LoVo (cell line): ENCODE data around the gene CCL7.
"Not testable (repeated sequence)": the region's sequence is repeated elsewhere in the genome, so short reads cannot be mapped to it uniquely, and the experiment has no call there.

ENCODE experiments used
- DNase-seq: peaks from one replicate; pipeline ENCODE4 v3.0.0-alpha.2; 2016; ENCODE audit warnings: low spot score

Gene CCL7

DNA sequence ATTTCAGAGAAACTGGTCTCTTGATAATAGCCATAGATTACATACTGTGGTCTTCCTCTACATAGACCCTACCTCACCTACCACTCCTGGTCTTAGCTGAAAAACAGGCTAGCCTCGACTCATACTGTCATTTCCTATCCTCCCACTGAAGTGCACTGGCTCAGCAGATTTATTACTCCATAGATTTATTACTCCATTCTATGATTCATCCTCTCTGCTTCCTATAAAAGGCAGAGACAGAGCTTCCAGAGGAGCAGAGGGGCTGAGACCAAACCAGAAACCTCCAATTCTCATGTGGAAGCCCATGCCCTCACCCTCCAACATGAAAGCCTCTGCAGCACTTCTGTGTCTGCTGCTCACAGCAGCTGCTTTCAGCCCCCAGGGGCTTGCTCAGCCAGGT, at the start of gene CCL7:
Gene CCL7, plus strand, starts transcription at position 253 of the 400 bp plus-strand sequence. Its CDS starts 70 bp downstream, at position 323.
- peak; percentile 9 for DNase-seq

DNA sequence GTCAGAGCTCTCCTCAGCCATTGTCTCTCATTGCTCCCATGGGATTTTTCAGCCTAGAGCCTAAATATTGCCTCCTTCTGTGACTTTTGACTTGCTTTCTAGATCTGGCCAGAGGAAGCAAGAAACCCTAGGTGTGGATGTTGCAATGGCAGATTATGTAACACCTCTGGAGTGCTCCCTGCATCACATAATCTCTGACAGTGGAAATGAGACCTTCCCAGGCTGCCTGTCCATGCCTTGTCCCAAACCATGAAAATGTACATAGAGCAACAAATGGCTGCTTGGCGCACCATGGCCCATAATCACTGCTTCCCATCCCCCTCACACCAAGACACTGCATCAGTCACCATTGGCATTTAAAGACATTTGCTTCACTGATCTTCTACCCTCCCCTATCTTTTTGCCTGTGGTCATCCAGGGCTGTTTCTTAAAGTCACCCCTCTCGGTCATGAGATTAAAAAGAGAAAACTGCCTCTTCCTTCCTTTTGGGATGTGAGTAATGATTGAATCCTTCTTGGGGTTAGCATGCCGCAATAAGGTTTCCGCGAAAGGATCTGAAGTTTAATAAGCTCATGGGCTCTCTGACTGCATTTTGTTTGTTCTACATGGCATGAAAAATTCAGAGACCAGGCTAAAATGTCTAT, 49.1 kb upstream of the CCL7 start:
- no peak for DNase-seq

DNA sequence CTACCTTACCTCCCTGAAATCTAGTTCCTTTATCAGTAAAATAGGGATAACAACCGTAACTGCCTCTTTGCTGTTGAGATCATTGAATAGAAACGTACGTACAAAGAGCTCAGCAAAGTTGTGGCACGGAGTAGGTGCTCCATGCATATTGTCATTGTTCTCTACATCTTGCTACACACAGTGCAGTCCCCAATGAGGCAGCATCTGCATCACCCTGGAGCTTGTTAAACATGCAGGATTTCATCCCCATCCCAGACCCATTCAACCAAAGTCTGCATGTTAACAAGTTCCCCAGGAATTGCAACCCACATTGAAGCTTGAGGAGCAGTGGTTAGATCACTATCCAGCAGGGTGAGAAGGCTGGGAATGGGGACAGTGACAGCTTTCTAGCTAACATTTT, 48.6 kb upstream of the CCL7 start:
- DNase-seq = no peak

DNA sequence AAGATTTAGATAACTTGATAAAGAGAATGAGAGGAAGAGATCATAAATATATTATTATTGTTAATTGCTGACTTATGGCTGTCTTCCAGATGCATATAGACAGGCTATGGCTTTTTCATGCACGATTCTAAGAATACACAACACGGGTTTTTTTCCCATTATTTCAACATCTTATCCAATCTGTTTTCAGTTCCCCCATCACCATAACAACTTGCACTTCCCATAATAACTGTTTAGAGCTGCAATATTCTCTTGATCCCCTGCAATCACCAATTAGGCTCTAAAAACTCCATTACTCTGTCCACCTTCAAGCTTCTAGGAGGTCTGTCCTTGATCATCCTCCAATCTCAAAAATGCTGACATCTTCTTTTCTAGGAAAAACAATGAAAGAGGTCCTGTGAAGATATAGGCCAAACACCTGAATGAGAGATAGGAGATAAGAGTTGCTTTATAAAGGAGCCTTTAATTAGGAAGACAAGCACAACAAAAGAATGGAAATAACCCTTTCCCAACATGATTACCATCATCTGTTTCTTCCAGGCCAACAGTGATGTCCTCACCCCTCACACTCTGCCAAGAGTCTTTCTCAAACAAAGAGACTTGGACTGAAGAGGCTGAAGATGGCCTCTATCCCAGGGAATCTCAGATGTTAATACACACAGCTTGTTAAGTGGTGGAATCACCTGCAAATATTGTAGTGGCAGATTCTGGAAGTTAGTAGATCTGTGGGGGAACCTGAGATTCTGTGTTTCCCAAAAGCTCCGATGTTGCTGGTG, 47.1 kb upstream of the CCL7 start:
- DNase-seq = no peak

DNA sequence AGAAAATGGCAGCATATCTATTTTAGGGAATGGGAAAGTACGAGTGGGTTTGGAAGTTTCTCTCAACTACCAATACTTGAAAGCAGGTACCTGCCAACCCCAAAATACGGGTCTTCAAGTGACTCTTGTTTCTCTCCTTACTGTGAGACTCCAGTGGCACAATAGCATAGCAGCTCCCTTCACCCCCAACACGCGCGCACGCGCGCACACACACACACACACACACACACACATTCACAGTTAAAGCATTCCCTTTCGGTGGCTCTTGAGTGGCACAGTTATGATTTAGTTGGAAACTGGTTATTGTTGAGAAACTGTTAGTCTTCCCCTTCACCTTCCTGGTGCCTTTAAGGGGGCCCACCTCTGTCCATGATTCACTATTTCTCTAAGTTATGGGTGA, 45.0 kb upstream of the CCL7 start:
- DNase-seq = no peak

DNA sequence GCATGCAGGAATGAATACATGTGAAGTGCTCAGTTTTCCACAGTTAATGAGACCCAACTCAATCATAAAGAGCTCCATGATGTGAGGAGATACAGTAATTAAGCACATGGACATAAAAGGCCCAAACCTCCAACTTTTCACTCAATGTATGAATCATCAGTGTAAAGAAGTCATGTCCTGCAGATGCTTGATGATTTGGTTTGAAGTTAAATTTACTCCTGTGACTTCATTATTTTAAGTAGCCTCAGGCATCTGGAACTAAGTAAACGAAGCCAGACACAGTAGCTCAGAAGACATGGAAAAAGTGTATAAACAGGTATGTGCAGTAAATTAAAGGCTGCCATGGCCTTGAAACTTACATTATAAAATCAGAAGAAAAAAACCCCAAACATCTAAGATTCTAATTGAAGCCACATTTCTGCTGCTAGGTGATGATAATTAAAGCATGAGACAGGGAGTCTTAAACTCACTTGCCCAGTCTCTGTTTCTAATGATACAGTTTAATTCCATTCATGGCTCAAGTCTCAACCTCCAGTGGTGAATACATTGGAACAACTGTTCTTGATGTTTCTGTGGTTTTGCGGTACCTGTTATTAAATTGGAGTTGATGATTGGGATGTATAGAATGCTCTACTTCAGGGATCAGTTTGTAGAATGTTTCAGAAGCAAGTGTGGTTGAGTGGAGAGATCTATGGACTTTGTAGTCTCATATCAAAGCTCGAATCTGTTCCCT, 43.8 kb upstream of the CCL7 start:
- DNase-seq = no peak

DNA sequence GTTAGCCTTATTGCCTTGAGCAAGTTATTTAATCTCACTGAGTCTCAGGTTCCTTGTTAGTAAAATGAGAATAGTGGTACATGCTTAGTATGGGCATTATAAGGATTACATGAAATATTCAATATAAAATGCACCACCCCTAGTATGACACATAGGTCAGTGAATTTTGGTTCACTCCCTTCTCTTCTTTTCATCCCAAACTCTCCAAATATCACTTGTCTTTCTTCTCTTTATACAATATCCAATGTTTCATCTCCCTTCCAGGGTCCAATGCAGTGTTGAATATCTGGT, 43.3 kb upstream of the CCL7 start:
- DNase-seq = no peak

DNA sequence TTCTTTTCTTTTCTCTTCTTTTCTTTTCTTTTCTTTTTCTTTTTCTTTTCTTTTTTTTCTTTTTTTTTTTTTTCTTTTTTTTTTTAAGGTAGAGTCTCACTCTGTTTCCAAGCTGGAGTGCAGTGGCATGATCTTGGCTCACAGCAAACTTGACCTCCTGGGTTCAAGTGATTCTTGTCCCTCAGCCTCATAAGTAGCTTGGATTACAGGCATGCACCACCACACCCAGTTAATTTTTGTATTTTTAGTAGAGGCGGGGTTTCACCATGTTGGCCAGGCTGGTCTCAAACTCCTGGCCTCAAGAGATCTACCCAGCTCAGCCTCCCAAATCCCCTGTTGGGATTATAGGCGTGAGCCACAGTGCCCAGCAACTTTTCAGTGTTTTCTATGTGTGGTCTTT, 42.7 kb upstream of the CCL7 start:
- not testable (repeated sequence) for DNase-seq

DNA sequence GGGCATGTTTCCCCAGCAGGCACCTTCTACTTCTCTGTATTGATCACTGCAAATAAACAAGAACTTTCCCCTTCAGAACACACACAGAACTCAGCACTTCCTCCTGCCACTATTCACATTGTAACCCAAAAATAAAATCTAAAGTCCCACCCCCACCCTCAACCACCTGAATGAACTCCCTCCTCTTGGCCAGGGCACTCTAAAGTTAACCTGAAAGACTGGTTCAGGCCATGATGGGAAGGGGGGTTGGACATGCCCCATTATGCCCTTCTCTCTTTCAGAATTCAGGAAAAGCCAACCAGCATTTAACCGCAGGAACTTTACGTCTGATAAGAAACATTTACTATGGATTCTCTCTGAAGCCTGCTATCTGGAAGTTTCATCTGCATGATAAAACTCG, 42.3 kb upstream of the CCL7 start:
- no peak for DNase-seq

DNA sequence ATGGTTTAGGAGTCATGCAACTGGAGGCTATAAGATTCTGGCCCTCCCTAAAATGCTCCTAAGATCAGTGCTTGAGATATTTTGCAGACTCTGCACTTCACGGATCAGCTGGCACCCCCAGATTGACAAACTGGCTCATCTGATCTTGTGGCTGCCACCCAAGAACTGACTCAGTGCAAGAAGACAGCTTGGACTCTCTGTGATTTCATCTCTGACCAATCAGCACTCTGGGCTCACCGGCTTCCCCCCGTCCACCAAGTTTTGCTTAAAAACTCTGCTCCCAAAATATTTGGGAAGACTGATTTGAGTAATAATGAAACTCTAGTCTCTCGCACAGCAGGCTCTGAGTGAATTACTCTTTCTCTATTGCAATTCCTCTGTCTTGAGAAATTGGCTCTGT, 41.2 kb upstream of the CCL7 start:
- no peak for DNase-seq

DNA sequence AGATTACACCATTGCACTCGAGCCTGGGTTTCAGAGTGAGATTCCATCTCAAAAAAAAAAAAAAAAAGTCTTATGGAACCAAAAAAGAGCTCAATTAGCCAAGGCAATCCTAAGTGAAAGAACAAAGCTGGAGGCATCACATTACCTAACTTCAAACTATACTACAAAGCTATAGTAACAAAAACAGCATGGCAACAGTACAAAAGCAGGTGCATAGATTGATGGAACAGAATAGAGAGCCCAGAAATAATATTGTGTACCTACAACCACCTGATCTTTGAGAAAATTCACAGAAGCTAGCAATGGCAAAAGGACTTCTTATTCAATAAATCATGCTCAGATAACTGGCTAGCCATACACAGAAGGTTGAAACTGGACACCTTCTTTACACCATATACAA, 39.7 kb upstream of the CCL7 start:
- DNase-seq = no peak

DNA sequence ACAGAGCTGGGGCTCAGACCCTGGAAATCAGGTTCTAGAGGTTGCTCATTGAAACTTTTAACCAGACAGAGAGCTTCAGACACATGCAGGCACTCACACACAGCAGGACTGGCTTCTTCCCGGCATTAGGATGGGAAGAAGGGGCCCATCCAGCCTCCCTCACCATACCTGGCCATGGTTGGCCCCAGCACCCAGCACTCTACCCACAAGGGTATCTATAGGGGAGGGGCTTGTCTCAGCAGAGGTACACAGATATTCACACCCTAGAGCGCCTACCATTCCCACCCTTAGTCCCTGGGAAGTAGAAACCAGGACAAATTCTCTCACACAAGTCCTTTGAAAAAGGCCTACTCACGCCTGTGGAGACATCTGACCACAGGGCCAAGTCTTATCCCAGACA, 35.4 kb upstream of the CCL7 start:
- DNase-seq = no peak

DNA sequence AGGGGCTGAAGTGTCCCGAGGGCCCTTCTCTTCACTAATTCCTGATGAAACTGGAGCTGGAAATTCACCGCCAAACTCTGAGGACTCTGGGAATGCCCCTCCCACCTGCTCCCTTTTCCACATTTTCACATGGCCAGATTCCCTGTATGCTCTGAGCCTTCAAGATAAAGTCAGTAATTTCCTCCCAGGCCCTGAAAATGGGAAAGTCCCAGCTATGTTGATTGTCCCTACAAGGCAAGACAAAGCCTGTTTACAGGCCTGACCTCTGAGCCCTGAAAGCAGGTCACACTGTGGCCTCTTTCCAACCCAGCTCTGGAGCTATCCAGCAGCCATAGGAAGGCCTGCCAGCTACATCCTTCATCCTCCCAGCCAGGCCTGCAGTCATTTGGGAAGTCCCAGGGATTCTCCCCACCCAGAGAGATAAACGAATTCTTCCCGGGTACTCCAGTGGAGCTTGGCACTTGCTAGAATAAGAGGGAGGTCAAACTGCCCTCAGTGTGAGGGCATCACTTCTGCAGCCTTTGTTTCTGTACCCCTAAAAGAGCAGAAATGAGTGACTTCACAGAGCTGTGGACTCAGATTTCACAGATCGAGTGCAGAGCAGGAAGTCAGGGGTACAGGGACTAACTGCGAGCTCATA, 34.5 kb upstream of the CCL7 start:
- DNase-seq = no peak

DNA sequence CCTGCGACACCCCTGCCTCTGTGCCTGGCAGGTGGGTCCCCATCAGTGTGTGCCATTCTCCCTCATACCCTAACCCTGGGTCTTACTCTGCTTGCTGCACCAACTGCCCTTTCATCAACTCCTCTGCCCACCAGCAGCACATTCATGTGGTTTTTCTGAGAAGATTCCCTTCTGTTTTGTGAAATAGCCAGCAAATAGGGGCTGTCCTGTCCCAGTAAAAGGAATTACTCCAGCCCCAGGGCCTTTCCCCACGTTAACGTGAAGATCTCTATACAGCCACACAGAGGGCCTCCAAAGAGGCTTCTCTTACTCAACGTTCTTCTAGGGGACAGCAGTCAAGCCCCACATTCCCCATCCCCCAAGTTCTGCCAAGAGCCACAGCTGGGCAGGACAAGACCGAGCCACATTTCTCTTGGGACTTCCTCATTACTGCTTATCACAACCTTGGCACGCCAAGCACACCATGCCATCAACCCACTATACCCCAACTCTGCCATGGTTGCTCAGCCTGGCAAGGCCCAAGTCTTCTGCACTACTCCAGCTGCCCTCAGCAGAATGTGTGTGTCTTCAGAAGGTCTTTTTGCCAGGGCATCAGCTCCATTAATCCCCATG, 33.6 kb upstream of the CCL7 start:
- no peak for DNase-seq

DNA sequence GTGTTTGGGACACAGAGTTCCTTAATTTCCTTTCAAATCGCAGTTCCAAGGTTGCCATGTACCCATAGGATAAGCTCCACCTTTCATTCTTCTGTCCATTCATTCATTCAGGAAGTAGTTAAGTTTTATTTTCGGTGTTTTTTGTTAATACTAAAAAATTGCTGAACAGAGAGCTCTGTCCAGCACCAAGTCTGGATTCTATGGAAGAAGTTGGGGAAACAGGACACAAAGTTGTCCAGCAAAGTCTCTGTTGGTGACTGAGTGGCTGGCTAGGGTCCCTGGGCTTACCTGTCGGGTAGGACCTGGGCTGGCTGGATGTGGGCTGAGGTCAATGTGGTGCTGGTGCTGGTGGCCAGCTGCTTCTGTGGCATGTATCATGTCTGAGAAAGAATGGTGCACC, 32.6 kb upstream of the CCL7 start:
- no peak for DNase-seq

DNA sequence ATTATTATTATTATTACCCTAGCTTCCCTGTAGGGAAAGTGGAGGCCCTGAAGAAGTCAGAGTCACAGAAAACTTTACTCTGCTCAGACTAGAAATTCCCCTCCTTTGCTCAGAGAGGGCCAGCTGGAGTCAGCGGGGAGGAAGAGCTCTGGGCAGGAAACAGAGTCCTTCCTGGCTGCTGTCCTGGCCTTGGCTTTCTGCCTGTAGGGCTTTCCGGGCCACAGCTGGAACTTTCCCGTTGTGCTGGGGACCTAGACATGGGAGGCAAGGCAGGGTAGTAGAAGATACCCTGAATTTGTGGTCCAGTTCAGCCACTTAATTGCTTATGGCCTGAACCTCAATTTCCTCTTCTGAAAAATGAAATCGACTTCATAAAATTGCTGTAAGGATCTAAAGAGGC, 29.0 kb upstream of the CCL7 start:
- no peak for DNase-seq

DNA sequence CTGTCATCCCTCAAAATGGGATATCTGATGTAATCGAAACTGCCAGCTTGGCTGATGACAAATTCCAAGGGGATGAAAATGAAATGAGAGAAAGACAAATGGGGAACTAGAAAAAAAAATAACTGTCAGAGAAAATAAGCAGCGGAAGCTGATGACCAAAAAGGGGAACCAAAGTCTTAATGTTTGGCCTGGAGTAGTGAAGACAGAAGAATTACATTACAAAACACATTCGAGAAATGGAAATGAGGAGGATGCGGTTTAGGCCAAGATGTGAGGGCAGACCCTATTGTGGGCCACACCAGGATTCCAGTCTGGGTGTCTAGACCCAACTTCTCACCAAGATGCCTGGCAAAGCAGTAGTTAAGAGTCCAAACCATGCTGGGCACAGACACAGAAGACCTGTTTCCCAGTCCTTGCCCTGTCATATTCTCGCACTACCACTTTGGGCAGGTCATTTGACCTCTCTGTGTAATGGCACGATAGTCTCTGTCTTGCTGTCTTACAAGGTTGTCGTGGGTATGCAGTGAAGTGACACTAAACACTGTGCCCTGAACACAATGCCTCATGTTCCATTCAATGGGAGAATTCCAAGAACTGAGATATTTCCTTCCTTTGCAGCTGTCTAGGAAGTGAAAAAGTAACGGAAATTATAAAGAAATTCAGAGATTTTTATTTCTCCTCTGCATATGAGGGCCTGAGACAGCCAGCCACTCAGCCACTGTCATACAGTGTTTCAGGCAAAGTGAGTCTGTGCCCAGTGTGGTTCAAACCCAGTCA, 27.2 kb upstream of the CCL7 start:
- no peak for DNase-seq

DNA sequence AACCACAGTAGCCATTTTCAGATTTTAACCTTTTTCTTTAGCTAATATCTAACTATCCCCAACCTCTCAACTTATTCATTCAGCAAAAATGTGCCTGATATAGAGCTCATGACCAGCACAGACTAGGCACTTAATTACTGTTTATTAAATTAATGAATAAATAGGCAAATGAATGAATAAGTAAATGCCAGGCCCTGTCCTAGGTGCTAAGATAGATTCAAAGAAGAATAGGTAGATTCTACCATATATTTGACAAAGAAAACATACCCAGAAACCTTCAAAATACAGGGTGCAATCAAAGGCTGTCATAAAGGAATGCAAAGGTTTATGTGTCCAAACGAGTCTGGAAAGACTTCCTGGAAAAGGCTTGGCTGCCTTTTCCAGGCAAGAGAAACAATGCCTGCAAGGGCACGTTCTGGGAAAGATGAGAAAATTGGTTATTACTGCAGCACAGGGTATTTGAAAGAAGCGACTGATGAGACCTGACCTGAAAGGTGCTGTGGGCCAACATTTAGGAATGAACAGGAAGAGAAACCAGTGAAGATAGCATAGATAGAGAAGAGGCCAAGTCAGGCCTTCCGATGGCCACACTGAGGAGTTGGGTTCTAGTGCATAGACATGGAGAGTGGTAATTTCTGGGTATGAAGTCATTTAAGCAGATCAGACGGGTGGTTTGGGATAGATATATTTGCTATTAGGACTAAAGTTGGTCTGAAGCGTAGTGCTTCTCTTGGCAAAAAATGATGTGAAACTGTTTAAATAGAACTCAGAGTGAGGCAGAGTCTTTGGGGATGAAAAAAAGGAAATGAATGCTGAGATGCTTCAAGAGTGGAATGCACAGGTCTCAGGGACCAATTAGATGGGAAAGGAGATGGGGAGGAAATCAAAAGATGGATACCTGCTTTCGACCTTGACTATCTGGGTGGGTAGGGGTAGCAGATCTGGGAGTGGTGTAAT, 26.4 kb upstream of the CCL7 start:
- no peak for DNase-seq

DNA sequence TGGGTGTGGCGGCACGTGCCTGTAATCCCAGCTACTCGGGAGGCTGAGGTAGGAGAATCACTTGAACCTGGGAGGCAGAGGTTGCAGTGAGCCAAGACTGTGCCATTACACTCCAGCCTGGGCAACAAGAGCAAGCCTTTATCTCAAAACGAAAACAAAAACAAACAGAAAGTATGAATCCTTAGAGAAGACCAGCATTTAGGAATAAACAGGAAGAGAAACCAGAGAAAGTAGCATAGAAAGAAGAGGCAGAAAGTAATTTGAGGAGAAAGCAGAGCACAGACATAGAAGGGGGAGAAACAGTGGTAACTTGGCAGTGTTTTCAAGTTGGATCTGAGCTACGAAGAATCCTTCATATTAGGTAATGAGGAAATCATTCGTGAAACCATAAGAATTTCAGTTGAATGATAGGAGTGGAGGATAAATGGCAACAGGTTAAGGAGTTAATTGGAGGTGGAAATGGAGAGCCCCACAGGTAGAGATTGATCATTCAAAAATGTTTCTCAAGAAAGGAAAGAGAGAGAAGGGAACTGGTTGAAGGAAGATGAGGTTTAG, 24.6 kb upstream of the CCL7 start:
- no peak for DNase-seq

DNA sequence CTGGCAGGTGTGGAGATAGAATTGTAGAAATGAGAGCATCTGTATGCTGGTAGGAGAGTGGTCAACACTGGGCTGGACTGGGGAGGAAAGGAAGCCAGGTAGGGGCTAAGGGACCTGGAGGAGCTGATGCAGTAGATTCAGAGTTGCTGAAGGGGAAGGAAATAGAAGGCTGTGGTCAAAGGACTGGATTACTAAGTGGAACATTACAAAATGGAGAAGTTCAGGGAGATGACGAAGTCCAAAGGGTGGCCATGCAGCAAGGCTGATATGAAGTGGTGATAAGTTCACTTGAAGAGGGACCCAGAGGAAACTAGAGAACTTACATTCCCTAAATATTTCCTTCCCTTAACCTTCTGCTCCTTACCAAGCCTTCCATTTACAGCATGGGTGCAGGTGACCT, 23.6 kb upstream of the CCL7 start:
- DNase-seq = no peak
